DOHH2 (cell line): ENCODE results near the gene CD200.

ENCODE experiments used
- CTCF ChIP-seq: fragments of 200-600 bp; sonication (generic); IDR thresholded peaks from one replicate; pipeline ENCODE4 v1.5.1; 2014; ENCODE audit warnings: antibody characterized with exemption, mild to moderate bottlenecking, low read depth, low read length; ENCODE audit not compliant: poor library complexity, severe bottlenecking
- EZH2phosphoT487 ChIP-seq: fragments of 200-600 bp; sonication (generic); IDR thresholded peaks from 2 replicates; pipeline ENCODE4 v1.6.1; 2017; ENCODE audit warnings: borderline replicate concordance, mild to moderate bottlenecking, antibody characterized with exemption, low read length, moderate library complexity, mixed read lengths

GRCh38 chr3:112289011-112289410 lies 43.9 kb upstream of the CD200 start:
- TF ChIP-seq CTCF = no peak
- TF ChIP-seq EZH2phosphoT487 = no peak
